BJ (cell line): Measurements from ENCODE around the gene UPK3A. TPM values are rescaled to one million over a fixed set of nuclear protein-coding genes. Genes with fewer than 3 reads are reported as not detected.
"Not testable (repeated sequence)": the region's sequence is repeated elsewhere in the genome, so short reads cannot be mapped to it uniquely, and the experiment has no call there.

Experiments
- CTCF ChIA-PET: fragments of 350-600 bp; formaldehyde crosslinking; extraction: SDS; loops from one replicate; lab custom pipeline; 2021; ENCODE audit warnings: antibody characterized with exemption, inconsistent platforms; lab: Yijun Ruan, JAX
- POLR2A ChIA-PET: fragments of 300-600 bp; sonication (Branson Sonifier 250); formaldehyde crosslinking; extraction: SDS; loops from one replicate; lab custom pipeline; 2021; ENCODE audit warnings: antibody characterized with exemption; lab: Charles Lee
- DNase-seq: peaks from one replicate; pipeline ENCODE4 v3.0.0-alpha.2; 2011; ENCODE audit warnings: low read depth
- H3K27me3 ChIP-seq: 2 replicates; pipeline ENCODE4 v1.6.0; 2011; ENCODE audit warnings: low read length; ENCODE audit not compliant: control insufficient read depth, insufficient read depth
- H3K36me3 ChIP-seq: 2 replicates; pipeline ENCODE4 v1.5.1; 2011; ENCODE audit warnings: low read length; ENCODE audit not compliant: control insufficient read depth, insufficient read depth
- H3K4me3 ChIP-seq: 2 replicates; pipeline ENCODE4 v1.5.1; 2011; ENCODE audit warnings: low read depth, mild to moderate bottlenecking, control low read depth, low read length
- polyA plus RNA-seq: library from polyadenylated mRNA; depleted of rRNA; stranded (reverse); fragments of >200 nt; gene quantifications from 2 replicates; pipeline ENCODE4 v1.2.3, GENCODE V29; 2011
- TF ChIP-seq, protein P1 (sequence below): IDR thresholded peaks from 2 replicates; pipeline ENCODE4 v1.5.1; 2011; ENCODE audit warnings: low read depth, mild to moderate bottlenecking, control low read depth, inconsistent platforms, low read length, moderate library complexity; ENCODE audit not compliant: insufficient read depth

UPK3A gene
- polyA plus RNA-seq, 1 experiment, result not detected

DNA sequence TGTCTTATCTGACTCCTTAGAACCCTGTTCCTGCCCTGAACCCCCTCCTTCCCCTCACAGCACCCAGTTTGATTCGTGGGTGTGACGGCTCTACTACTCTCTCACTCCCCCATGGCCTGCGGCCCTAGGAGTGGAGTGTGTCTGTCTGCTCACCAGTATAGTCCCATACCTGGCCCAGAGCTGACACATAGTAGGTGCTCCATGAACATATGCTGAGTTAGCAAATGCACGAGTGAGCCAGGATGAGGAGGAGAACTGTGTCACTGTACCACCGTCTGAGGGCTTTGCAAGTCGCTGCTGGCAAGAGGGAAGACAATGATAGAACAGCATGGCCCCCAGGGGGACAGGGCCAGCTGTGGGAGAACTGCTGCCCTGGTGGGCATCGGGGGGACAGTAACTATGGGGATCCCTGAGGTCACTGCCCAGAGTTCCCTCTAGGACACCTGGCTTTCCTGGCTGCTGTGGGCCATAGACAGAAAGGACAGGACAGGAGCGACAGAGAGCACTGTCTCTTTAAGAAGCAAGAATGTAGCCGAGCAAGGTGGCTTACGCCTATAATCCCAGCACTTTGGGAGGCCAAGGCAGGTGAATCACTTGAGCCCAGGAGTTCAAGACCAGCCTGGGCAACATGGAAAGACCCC is 24.9 kb upstream of the UPK3A start:
- ChIA-PET POLR2A (no interaction called here), CTCF (interaction anchor here (0.6 to 2.2 kb wide), 3 partner anchors 159 to 681 kb away, joined by 3 to 5 read pairs (median 3); no protein-coding TSS in a partner anchor)
- H3K36me3 ChIP-seq, result no peaks in the 10 kb centered on the region
- TF ChIP-seq, protein P1, sequence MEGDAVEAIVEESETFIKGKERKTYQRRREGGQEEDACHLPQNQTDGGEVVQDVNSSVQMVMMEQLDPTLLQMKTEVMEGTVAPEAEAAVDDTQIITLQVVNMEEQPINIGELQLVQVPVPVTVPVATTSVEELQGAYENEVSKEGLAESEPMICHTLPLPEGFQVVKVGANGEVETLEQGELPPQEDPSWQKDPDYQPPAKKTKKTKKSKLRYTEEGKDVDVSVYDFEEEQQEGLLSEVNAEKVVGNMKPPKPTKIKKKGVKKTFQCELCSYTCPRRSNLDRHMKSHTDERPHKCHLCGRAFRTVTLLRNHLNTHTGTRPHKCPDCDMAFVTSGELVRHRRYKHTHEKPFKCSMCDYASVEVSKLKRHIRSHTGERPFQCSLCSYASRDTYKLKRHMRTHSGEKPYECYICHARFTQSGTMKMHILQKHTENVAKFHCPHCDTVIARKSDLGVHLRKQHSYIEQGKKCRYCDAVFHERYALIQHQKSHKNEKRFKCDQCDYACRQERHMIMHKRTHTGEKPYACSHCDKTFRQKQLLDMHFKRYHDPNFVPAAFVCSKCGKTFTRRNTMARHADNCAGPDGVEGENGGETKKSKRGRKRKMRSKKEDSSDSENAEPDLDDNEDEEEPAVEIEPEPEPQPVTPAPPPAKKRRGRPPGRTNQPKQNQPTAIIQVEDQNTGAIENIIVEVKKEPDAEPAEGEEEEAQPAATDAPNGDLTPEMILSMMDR, result no peak
- DNase-seq, result no peak
- H3K27me3 ChIP-seq, result no peaks in the 10 kb centered on the region
- no peak overlapping the region for H3K4me3 ChIP-seq

DNA sequence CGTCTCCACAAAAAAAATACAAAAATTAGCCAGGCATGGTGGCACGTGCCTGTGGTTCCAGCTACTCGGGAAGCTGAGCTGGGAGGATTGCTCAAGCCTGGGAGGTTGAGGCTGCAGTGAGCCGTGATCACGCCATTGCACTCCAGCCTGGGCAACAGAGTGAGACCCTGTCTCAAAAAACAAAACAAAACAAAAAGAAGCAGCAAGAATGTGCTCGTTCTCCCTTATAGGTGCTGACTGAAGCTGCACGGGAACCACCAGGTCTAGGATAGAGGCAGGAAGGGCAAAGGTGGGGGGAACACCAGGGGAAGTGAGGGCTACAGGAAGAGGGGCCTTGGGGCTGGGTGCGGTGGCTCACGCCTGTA is 24.4 kb upstream of the UPK3A start:
- POLR2A ChIA-PET, H3K4me3 ChIP-seq, H3K36me3 ChIP-seq, H3K27me3 ChIP-seq, DNase-seq: not testable (repeated sequence)
- CTCF ChIA-PET, result interaction anchor here (0.7 to 4.8 kb wide), 2 partner anchors 159 to 174 kb away, joined by 3 to 56 read pairs; no protein-coding TSS in a partner anchor

DNA sequence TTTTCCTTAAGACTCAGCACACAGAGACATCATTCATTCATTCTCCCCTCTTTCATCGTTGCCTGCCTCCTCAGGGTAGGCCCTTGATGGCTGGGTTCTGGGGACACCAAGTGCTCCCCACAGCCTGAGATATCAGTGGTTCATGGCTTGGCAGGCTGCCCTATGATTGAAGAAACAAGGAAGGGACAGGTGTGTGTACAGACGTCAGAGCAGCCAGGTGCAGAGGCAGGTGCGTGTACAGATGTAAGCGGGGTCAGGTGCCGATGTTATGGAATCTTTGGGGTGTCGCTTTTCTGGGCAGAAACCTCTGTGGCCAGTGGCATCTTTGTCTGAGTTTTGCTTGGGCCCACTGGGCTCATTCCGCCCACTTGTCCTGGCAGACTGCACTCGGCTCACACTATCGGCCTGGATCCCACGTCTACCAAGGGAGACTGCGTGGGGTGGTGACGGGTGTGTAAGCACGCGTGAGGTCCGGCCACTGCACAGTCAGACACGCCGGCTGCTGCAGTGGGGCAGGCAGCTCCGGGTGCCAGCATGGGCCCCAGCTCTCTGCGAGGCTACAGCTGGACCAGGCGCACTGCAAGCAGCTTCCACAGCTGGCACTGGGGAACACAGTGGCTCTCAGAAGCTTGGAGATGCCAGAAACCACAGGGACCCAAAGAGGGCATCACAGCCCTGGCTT is 23.2 kb upstream of the UPK3A start:
- no peak overlapping the region for H3K4me3 ChIP-seq
- no peak for DNase-seq
- POLR2A ChIA-PET, result no interaction called here
- no peaks in the 10 kb centered on the region for H3K27me3 ChIP-seq
- CTCF ChIA-PET, result interaction anchor here (1.0 to 4.8 kb wide), 3 partner anchors 15 to 166 kb away, joined by 3 to 56 read pairs (median 7); no protein-coding TSS in a partner anchor
- no peaks in the 10 kb centered on the region for H3K36me3 ChIP-seq
- TF ChIP-seq, protein P1, result no peak

DNA sequence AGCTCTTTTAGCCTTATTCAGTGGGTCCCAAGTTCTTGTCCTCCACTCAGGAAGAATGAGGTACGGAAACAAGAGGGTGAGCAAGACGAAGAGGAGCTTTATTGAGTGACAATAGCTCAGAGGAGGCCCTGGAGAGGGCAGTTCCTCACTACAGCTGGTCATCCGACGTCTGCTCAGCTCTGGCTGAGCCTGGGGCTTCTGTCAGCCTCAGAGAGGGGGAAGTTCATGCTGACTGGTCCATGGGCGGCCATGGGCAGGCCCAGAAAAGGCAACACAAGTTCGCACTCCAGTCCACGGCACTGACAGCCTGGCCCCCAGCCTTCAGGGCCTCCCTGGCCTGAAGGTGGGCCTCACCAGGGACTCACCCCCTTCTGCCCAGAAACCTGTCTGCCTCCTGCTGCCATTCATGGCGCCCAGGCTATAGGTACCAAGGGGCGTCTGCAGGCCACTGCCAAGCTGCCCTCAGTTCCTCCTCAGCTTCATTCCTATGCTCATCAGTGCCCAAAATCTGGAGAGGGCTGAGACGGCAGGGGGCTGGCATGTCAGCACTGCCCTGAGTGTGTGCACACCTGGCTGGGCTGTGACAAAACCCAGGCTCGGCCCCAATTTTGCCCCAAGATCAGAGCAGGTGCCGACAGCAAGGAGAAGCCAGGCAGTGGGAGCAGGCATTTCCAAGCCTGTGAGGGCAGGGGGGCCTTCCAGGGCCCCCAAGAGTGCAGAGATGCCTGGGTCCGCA is 22.4 kb upstream of the UPK3A start:
- no peaks in the 10 kb centered on the region for H3K36me3 ChIP-seq
- POLR2A ChIA-PET, result no interaction called here
- no peak for DNase-seq
- TF ChIP-seq, protein P1, result no peak
- CTCF ChIA-PET, result interaction anchor here (1.0 to 4.8 kb wide), 4 partner anchors 16 to 166 kb away, joined by 3 to 56 read pairs (median 5); no protein-coding TSS in a partner anchor
- H3K27me3 ChIP-seq, result no peaks in the 10 kb centered on the region
- no peak overlapping the region for H3K4me3 ChIP-seq

DNA sequence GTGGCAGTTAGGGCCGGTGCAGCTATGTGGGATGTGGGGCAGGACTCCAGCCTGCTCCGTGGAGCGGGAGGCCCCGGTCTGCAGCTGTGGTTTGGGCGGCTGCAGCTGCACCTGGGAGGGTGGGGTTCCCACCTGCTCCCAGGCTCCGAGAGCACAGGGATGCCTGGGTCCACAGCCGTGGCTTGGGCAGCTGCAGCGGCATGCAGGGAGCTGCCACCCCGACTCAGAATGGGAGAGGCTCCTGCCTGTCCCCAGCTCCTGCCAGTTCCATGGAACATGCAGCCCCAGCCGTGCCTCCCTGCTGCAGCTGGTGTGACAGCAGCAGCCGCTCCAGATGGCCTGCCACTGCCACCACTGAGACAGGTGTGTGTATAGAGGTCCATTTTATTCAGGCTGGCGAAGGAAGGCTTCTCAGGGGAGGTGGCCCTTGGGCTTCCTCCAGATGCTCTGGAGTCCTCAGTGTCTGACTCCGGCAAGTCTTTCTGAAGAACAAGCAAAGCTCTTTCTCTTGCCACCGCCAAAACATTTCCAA is 21.8 kb upstream of the UPK3A start:
- Histone ChIP-seq H3K27me3 (no peaks in the 10 kb centered on the region), H3K4me3 (no peak overlapping the region), H3K36me3 (no peaks in the 10 kb centered on the region)
- DNase-seq, result no peak
- ChIA-PET CTCF (interaction anchor here (0.7 to 4.8 kb wide), 4 partner anchors 10 to 167 kb away, joined by 3 to 56 read pairs (median 3); no protein-coding TSS in a partner anchor), POLR2A (no interaction called here)
- TF ChIP-seq, protein P1, result no peak
